Activated T-cell treated with anti-CD3 and anti-CD28 coated beads, Interleukin-2, amount 50 U/mL, for 24 hours (primary cell): Measurements from ENCODE around the gene SCN2A.

ENCODE experiments used
- DNase-seq: peaks from one replicate; pipeline ENCODE4 v3.0.0-alpha.2; 2020
- H3K27ac Mint-ChIP-seq: 2 replicates; pipeline ENCODE4 v1.8.0; 2020; ENCODE audit warnings: mild to moderate bottlenecking, mixed read lengths
- H3K27me3 Mint-ChIP-seq: 2 replicates; pipeline ENCODE4 v1.8.0; 2020; ENCODE audit warnings: mixed read lengths
- H3K36me3 Mint-ChIP-seq: 2 replicates; pipeline ENCODE4 v1.8.0; 2020; ENCODE audit warnings: low read depth, mixed read lengths
- H3K4me1 Mint-ChIP-seq: 2 replicates; pipeline ENCODE4 v1.8.0; 2020; ENCODE audit warnings: low read depth, mixed read lengths
- H3K4me3 Mint-ChIP-seq: 2 replicates; pipeline ENCODE4 v1.8.0; 2020; ENCODE audit warnings: mild to moderate bottlenecking, moderate library complexity, mixed read lengths
- H3K9me3 Mint-ChIP-seq: 2 replicates; pipeline ENCODE4 v1.8.0; 2020; ENCODE audit warnings: mixed read lengths

Gene SCN2A

GRCh38 chr2:165434865-165435496 is 195.8 kb downstream of the SCN2A start:
- Mint-ChIP-seq H3K27me3 (no peaks in the 10 kb centered on the region), H3K36me3 (no peaks in the 10 kb centered on the region), H3K4me1 (peaks cover under 1% of the 10 kb centered on the region), H3K9me3 (no peaks in the 10 kb centered on the region), H3K4me3 (no peak overlapping the region), H3K27ac (no peak overlapping the region)
- no peak for DNase-seq

GRCh38 chr2:165435611-165436010 is 196.4 kb downstream of the SCN2A start:
- H3K27ac Mint-ChIP-seq = no peak overlapping the region

GRCh38 chr2:165436559-165436958 is 197.3 kb downstream of the SCN2A start:
- H3K4me3 Mint-ChIP-seq = no peak overlapping the region
- DNase-seq = no peak
- no peaks in the 10 kb centered on the region for H3K27me3 Mint-ChIP-seq
- H3K27ac Mint-ChIP-seq = no peak overlapping the region
- H3K4me1 Mint-ChIP-seq = peaks cover 7% of the 10 kb centered on the region
- no peaks in the 10 kb centered on the region for H3K36me3 Mint-ChIP-seq
- no peaks in the 10 kb centered on the region for H3K9me3 Mint-ChIP-seq

More at GRCh38 chr2:165435611-165436010, 196.4 kb downstream of the SCN2A start:
- Mint-ChIP-seq H3K36me3 (no peaks in the 10 kb centered on the region), H3K9me3 (no peaks in the 10 kb centered on the region), H3K4me1 (peaks cover 7% of the 10 kb centered on the region), H3K27me3 (no peaks in the 10 kb centered on the region), H3K4me3 (no peak overlapping the region)
- no peak for DNase-seq

GRCh38 chr2:165440367-165440766 is 201.2 kb downstream of the SCN2A start:
- Mint-ChIP-seq H3K27ac (no peak overlapping the region), H3K27me3 (no peaks in the 10 kb centered on the region), H3K9me3 (no peaks in the 10 kb centered on the region), H3K36me3 (no peaks in the 10 kb centered on the region), H3K4me1 (peaks cover 23% of the 10 kb centered on the region), H3K4me3 (no peak overlapping the region)
- no peak for DNase-seq
